Esophagus muscularis mucosa (tissue), 4 donors: ENCODE results near the gene BBX. TPM values are rescaled to one million over a fixed set of nuclear protein-coding genes. Genes with fewer than 3 reads are reported as not detected.

Source experiments
- DNase-seq: peaks from one replicate; pipeline ENCODE4 v3.0.0-alpha.2; 2017; ENCODE audit errors: extremely low spot score
- H3K27ac ChIP-seq, 4 donors: fragments of 200-600 bp; sonication (generic); replicated peaks in 1 of 4; 1 replicate in 3 of 4; 2 replicates in 1 of 4; pipeline ENCODE4 v1.5.1; 2016 to 2019; ENCODE audit warnings: mild to moderate bottlenecking in 1 of 4
- H3K27me3 ChIP-seq, 4 donors: fragments of 200-600 bp; sonication (generic); one replicate each; pipeline versions ENCODE4 v1.5.1 to v1.6.0; 2016 to 2019
- H3K36me3 ChIP-seq, 4 donors: fragments of 200-600 bp; sonication (generic); one replicate each; pipeline ENCODE4 v1.5.1; 2016 to 2019
- H3K4me1 ChIP-seq, 4 donors: fragments of 200-600 bp; sonication (generic); one replicate each; pipeline ENCODE4 v1.5.1; 2016 to 2019
- H3K4me3 ChIP-seq, 4 donors: fragments of 200-600 bp; sonication (generic); 1 replicate in 2 of 4; 2 replicates in 2 of 4; pipeline ENCODE4 v1.5.1; 2016 to 2019; ENCODE audit warnings: mild to moderate bottlenecking in 4 of 4, moderate library complexity in 1 of 4
- H3K9me3 ChIP-seq, 4 donors: fragments of 200-600 bp; sonication (generic); 1 replicate in 3 of 4; 2 replicates in 1 of 4; pipeline ENCODE4 v1.5.1; 2016 to 2019
- EP300 ChIP-seq: sonication (generic); formaldehyde crosslinking; IDR thresholded peaks from one replicate; pipeline ENCODE4 v1.6.1; 2017; ENCODE audit warnings: antibody characterized with exemption
- POLR2A ChIP-seq: fragments of 450-650 bp; IDR thresholded peaks from one replicate; pipeline ENCODE4 v1.6.1; 2017; ENCODE audit warnings: antibody characterized with exemption, moderate library complexity, mild to moderate bottlenecking, low read depth
- POLR2AphosphoS5 ChIP-seq, 2 donors: sonication (generic); formaldehyde crosslinking; IDR thresholded peaks; one replicate each; pipeline ENCODE4 v1.6.1; 2017; ENCODE audit warnings: antibody characterized with exemption in 2 of 2
- WGBS: methylation state at CpG from one replicate; pipeline ENCODE4 v1.1.5; 2018; 5-methylcytosine and 5-hydroxymethylcytosine counted together
- intact Hi-C: fragments of 100-400 bp; cut with DNase I; formaldehyde crosslinking; loops from one replicate; pipeline ENCODE4 v1.15.1; 2023
- total RNA-seq, 4 donors: library from RNA; depleted of rRNA; stranded (reverse); fragments of >200 nt; gene quantifications; one replicate each; pipeline versions ENCODE4 v1.1.0 to v1.2.1, GENCODE V29; 2016
- TF ChIP-seq, protein P1 (sequence below), 3 experiments: fragments of 200-600 bp in 2 of 3; fragments of 450-650 bp in 1 of 3; sonication (generic) in 2 of 3; IDR thresholded peaks; one replicate each; pipeline ENCODE4 v1.5.1; 2017 to 2019; ENCODE audit warnings: antibody characterized with exemption in 3 of 3, mild to moderate bottlenecking in 2 of 3, moderate library complexity in 1 of 3

BBX gene
- total RNA-seq, 4 donors from 2014 or later = 49.2 to 78.9 (median 77.9) TPM

DNA sequence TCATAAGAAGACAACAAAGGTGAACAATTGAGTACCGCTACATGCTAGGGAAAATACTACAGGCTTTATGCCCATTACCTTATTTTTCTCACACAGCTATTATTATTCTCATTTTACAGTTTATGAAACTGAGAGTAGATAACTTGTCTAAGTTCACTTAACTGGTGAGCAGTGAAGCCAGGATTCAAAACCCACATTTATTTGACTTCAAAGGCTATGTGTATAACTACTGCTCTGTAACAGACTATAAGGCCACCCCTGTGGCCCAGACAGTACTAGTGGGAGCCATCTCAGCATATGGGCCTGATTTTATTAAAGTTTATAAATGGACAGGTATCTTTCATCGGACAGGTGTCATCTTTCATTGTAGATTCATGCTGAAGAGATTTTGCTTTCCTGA lies 14.4 kb upstream of the BBX start:
- no peak for DNase-seq
- Histone ChIP-seq H3K4me1 (no peaks in the 10 kb centered on the region), H3K9me3 (no peaks in the 10 kb centered on the region), H3K36me3 (no peaks in the 10 kb centered on the region), H3K27ac (no peak overlapping the region), H3K4me3 (no peak overlapping the region), H3K27me3 (no peaks in the 10 kb centered on the region)
- 93% methylated on average over 2 of the region's 2 CpGs for WGBS
- TF ChIP-seq POLR2AphosphoS5 (IDR thresholded peaks at IDR 0.05) = no peak
- no peak for TF ChIP-seq EP300
- TF ChIP-seq, protein P1, sequence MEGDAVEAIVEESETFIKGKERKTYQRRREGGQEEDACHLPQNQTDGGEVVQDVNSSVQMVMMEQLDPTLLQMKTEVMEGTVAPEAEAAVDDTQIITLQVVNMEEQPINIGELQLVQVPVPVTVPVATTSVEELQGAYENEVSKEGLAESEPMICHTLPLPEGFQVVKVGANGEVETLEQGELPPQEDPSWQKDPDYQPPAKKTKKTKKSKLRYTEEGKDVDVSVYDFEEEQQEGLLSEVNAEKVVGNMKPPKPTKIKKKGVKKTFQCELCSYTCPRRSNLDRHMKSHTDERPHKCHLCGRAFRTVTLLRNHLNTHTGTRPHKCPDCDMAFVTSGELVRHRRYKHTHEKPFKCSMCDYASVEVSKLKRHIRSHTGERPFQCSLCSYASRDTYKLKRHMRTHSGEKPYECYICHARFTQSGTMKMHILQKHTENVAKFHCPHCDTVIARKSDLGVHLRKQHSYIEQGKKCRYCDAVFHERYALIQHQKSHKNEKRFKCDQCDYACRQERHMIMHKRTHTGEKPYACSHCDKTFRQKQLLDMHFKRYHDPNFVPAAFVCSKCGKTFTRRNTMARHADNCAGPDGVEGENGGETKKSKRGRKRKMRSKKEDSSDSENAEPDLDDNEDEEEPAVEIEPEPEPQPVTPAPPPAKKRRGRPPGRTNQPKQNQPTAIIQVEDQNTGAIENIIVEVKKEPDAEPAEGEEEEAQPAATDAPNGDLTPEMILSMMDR (IDR thresholded peaks at IDR 0.05) = no peak
- TF ChIP-seq POLR2A = no peak
- intact Hi-C loops = no loop called here

DNA sequence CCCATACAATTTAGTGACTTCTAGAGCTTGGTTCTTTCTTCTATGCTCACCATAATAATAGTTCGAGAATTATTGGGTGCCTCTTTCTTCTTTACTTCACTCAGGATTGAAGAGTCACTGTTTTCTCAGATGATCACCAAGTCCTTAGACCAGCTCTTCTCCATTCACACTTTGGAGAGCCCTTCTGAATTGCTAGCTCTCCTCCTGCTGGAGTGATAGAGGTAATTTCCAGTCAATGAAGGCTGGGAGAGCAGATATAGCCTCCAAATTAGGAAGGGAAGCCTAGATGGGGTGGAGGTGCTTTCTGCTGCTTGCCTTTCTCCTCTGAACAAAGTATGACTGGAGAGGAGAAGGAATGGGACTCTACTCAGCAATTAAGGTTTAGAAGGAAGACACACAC lies 10.7 kb upstream of the BBX start:
- no peaks in the 10 kb centered on the region for H3K27me3 ChIP-seq
- H3K36me3 ChIP-seq = no peaks in the 10 kb centered on the region
- no peak overlapping the region for H3K4me3 ChIP-seq
- intact Hi-C loops = no loop called here
- no peak overlapping the region for H3K27ac ChIP-seq
- H3K4me1 ChIP-seq = no peaks in the 10 kb centered on the region
- no peak for TF ChIP-seq EP300
- no peak for TF ChIP-seq POLR2AphosphoS5 (IDR thresholded peaks at IDR 0.05)
- TF ChIP-seq, protein P1 (IDR thresholded peaks at IDR 0.05) = no peak
- TF ChIP-seq POLR2A = no peak
- 84% methylated on average over 1 of the region's 1 CpG for WGBS
- no peaks in the 10 kb centered on the region for H3K9me3 ChIP-seq
- no peak for DNase-seq

DNA sequence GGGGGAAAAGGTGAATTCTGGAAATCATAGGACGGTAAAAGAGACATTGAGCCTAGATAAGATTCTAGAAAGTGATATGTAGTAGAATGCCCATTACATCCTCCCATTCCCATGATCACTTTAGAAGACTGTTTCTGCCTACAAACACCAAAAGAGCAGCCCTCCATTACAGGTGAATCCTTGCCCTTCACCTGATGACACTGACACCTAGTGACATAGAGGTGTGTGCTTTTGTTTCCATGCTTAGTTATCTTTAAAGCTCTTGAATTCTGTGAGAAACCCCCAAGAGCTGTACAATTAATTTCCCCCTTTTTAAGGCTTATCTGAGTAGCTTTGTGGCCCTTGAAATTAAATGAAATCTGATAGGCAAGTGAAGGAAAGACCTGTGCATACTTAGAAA lies 8.3 kb upstream of the BBX start:
- H3K27me3 ChIP-seq = no peaks in the 10 kb centered on the region
- no peak for DNase-seq
- H3K27ac ChIP-seq = no peak overlapping the region
- H3K4me1 ChIP-seq = no peaks in the 10 kb centered on the region
- TF ChIP-seq POLR2AphosphoS5 (IDR thresholded peaks at IDR 0.05) (no peak), EP300 (no peak), POLR2A (no peak)
- TF ChIP-seq, protein P1 (IDR thresholded peaks at IDR 0.05) = no peak
- 88% methylated on average over 1 of the region's 1 CpG for WGBS
- intact Hi-C loops = no loop called here
- H3K9me3 ChIP-seq = no peaks in the 10 kb centered on the region
- no peak overlapping the region for H3K4me3 ChIP-seq
- H3K36me3 ChIP-seq = no peaks in the 10 kb centered on the region

DNA sequence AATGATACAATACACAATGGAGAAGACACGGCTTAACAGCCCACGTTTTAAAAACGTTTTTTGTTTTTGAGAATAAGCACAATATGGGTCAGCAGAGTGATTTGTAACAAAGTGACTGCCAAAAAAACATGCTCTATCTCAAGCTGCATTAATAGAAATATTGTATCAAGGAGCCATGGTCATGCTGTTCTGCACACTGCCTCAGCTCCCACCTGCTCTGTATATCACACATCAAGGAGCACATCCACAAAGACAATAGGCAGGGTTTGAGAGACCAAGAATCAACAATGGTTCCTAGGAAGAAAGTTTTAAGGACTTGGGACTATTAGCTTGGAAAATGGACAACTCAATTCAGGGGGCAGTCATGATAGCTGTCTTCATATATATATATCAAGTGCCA lies 6.3 kb upstream of the BBX start:
- Histone ChIP-seq H3K27me3 (no peaks in the 10 kb centered on the region), H3K4me3 (no peak overlapping the region), H3K27ac (no peak overlapping the region), H3K36me3 (no peaks in the 10 kb centered on the region), H3K4me1 (no peaks in the 10 kb centered on the region), H3K9me3 (no peaks in the 10 kb centered on the region)
- intact Hi-C loops = no loop called here
- DNase-seq = no peak
- WGBS = 64% methylated on average over 3 of the region's 3 CpGs
- TF ChIP-seq POLR2AphosphoS5 (IDR thresholded peaks at IDR 0.05) (no peak), EP300 (no peak), POLR2A (no peak)
- TF ChIP-seq, protein P1 (IDR thresholded peaks at IDR 0.05) = no peak

DNA sequence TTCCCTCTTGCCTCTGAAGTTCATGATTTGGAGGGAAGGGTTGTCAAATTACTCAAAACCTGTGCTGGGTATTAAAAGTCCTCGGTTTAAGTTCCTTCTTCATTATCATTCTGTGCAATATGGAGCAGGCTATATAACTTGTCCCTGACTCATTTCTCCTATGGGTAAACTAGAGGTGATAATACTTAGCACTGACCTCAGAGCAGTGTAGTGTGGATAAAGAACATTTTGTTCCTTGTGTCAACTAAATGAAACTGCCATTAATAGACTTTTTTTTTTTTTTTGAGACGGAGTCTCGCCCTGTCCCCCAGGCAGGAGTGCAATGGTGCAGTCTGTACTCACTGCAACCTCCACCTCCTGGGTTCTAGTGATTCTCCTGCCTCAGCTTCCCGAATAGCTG lies 2.2 kb upstream of the BBX start:
- intact Hi-C loops = loop anchor here (5.0 to 10.0 kb wide), 3 partner anchors 137 to 278 kb away; no protein-coding TSS in a partner anchor
- H3K4me3 ChIP-seq = no peak overlapping the region
- no peak for DNase-seq
- no peaks in the 10 kb centered on the region for H3K9me3 ChIP-seq
- TF ChIP-seq, protein P1 (IDR thresholded peaks at IDR 0.05) = no peak
- TF ChIP-seq POLR2AphosphoS5 (IDR thresholded peaks at IDR 0.05) (no peak), EP300 (no peak), POLR2A (no peak)
- no peaks in the 10 kb centered on the region for H3K27me3 ChIP-seq
- H3K36me3 ChIP-seq = no peaks in the 10 kb centered on the region
- 90% methylated on average over 4 of the region's 4 CpGs for WGBS
- H3K27ac ChIP-seq = no peak overlapping the region
- peaks cover 0 to 8% (median 6%) of the 10 kb centered on the region in 4 donors for H3K4me1 ChIP-seq
